Fibroblast of pulmonary artery (primary cell): ENCODE measurements around the gene DIAPH3.

Experiments used
- DNase-seq: peaks from one replicate; pipeline ENCODE4 v3.0.0-alpha.2; 2010; ENCODE audit warnings: low read depth
- H3K4me3 ChIP-seq: replicated peaks from 2 replicates; pipeline ENCODE4 v1.5.1; 2011; ENCODE audit warnings: low read depth, mild to moderate bottlenecking, control low read depth, low read length, moderate library complexity
- TF ChIP-seq, protein P1 (sequence below): IDR thresholded peaks from 2 replicates; pipeline ENCODE4 v1.5.1; 2011; ENCODE audit warnings: mild to moderate bottlenecking, control low read depth, low read length, inconsistent platforms; ENCODE audit errors: missing control alignments

Gene DIAPH3

GRCh38 chr13:59710996-59711701, 452.6 kb downstream of the DIAPH3 start:
- TF ChIP-seq, protein P1, sequence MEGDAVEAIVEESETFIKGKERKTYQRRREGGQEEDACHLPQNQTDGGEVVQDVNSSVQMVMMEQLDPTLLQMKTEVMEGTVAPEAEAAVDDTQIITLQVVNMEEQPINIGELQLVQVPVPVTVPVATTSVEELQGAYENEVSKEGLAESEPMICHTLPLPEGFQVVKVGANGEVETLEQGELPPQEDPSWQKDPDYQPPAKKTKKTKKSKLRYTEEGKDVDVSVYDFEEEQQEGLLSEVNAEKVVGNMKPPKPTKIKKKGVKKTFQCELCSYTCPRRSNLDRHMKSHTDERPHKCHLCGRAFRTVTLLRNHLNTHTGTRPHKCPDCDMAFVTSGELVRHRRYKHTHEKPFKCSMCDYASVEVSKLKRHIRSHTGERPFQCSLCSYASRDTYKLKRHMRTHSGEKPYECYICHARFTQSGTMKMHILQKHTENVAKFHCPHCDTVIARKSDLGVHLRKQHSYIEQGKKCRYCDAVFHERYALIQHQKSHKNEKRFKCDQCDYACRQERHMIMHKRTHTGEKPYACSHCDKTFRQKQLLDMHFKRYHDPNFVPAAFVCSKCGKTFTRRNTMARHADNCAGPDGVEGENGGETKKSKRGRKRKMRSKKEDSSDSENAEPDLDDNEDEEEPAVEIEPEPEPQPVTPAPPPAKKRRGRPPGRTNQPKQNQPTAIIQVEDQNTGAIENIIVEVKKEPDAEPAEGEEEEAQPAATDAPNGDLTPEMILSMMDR, result no peak
- DNase-seq, result peak; percentile 11
- no peak overlapping the region for H3K4me3 ChIP-seq

- TF ChIP-seq, protein P1, result no peak
- no peak overlapping the region for H3K4me3 ChIP-seq
These were observed 453.3 kb downstream of the DIAPH3 start for GRCh38 chr13:59710416-59710815.

DNA sequence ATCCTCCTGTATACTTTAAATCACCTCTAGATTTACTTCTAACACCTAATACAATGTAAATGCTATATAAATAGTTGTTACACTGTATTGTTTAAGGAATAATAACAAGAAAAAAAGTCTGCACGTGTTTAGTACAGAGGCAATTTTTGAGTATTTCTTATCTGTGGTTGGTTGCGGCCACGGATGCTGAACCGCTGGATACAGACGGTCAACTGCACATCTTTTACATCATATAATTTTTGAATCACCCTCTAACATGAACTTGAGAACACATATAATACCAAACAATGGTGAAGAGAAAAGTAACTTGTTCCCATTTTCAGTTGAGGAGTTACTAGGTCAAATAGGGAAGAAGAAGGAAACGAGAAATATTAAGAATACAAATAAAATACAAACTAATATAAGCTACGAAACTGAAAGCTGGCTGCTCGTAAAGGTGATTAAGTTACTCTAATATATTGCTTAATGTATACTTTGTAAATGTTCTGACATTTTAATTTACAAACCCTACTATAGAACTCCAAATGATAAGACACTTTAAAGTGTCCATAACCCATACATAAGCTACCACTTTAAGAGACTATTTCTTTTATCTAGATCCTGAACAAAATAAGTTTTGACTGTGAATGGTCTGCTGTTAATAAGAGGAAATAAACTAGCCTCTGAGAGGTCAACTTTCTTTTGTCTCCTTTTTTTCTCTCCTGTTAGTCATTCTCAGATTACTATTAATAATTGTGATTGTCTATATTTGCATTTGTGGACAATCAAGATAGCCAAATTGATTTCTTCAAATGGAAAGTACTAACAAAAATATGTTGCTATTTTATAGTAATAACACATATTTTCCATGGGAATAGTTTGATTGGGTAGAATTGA, 457.4 kb downstream of the DIAPH3 start:
- no peak for DNase-seq

More at GRCh38 chr13:59710416-59710815, 453.3 kb downstream of the DIAPH3 start:
- DNase-seq, result no peak

GRCh38 chr13:59702269-59702668, 461.5 kb downstream of the DIAPH3 start:
- TF ChIP-seq, protein P1, result no peak

More for the DNA sequence above, 457.4 kb downstream of the DIAPH3 start:
- TF ChIP-seq, protein P1, result no peak
- H3K4me3 ChIP-seq, result no peak overlapping the region

GRCh38 chr13:59701261-59701660, 462.5 kb downstream of the DIAPH3 start:
- H3K4me3 ChIP-seq, result no peak overlapping the region
- no peak for DNase-seq
- TF ChIP-seq, protein P1, result no peak

More at GRCh38 chr13:59702269-59702668, 461.5 kb downstream of the DIAPH3 start:
- no peak overlapping the region for H3K4me3 ChIP-seq
- no peak for DNase-seq

DNA sequence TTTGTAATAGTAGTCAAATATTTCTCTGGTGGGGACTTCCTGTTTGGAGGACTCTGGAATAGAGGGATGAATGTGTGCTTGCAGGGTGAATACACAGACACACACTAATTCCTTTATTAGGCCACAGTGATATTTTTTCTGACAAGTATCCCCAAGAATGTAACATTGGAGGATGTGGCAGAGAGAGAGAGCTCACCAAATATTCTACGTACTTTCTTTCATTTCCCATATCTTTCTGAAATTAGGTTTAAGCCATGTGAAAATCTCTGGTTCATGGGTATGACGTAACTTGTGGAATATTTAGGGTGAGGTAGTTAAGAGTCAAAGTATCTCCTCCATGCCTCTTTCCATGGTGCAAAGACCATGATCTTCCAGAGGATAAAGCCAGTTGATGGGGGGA, 463.4 kb downstream of the DIAPH3 start:
- TF ChIP-seq, protein P1, result no peak
- DNase-seq, result peak; percentile 11
- H3K4me3 ChIP-seq, result no peak overlapping the region
